Type B pancreatic cell (in vitro differentiated cells): Measurements from ENCODE around the gene CHADL. TPM values are rescaled to one million over a fixed set of nuclear protein-coding genes. Genes with fewer than 3 reads are reported as not detected.
"Not testable (repeated sequence)": the region's sequence is repeated elsewhere in the genome, so short reads cannot be mapped to it uniquely, and the experiment has no call there.

Experiments
- DNase-seq: peaks from one replicate; pipeline ENCODE4 v3.0.0; 2021; ENCODE audit warnings: mixed read lengths; ENCODE audit not compliant: unreplicated experiment; ENCODE audit errors: extremely low spot score
- H3K27ac Mint-ChIP-seq: 2 replicates; pipeline ENCODE4 v1.8.0; 2021; ENCODE audit warnings: mild to moderate bottlenecking, mixed read lengths
- H3K27me3 Mint-ChIP-seq: 2 replicates; pipeline ENCODE4 v1.8.0; 2021; ENCODE audit warnings: mixed read lengths
- H3K36me3 Mint-ChIP-seq: 2 replicates; pipeline ENCODE4 v1.8.0; 2021; ENCODE audit warnings: mixed read lengths
- H3K4me1 Mint-ChIP-seq: one replicate; pipeline ENCODE4 v1.8.0; 2021; ENCODE audit warnings: mixed read lengths; ENCODE audit not compliant: unreplicated experiment
- H3K4me3 Mint-ChIP-seq: 2 replicates; pipeline ENCODE4 v1.8.0; 2021; ENCODE audit warnings: mild to moderate bottlenecking, mixed read lengths
- H3K9me3 Mint-ChIP-seq: 2 replicates; pipeline ENCODE4 v1.8.0; 2021; ENCODE audit warnings: mixed read lengths
- total RNA-seq: library from RNA; stranded (reverse); gene quantifications from 2 replicates; pipeline ENCODE4 v1.2.1, GENCODE V29; 2021; ENCODE audit warnings: low replicate concordance
- TF ChIP-seq, protein P1 (sequence below): fragments of 200-600 bp; sonication (generic); conservative IDR thresholded peaks from 2 replicates; pipeline ENCODE4 v1.5.0; 2021; ENCODE audit warnings: antibody characterized with exemption, mild to moderate bottlenecking

Gene CHADL
- total RNA-seq, 1 donor from 2014 or later: 1.1 TPM

DNA sequence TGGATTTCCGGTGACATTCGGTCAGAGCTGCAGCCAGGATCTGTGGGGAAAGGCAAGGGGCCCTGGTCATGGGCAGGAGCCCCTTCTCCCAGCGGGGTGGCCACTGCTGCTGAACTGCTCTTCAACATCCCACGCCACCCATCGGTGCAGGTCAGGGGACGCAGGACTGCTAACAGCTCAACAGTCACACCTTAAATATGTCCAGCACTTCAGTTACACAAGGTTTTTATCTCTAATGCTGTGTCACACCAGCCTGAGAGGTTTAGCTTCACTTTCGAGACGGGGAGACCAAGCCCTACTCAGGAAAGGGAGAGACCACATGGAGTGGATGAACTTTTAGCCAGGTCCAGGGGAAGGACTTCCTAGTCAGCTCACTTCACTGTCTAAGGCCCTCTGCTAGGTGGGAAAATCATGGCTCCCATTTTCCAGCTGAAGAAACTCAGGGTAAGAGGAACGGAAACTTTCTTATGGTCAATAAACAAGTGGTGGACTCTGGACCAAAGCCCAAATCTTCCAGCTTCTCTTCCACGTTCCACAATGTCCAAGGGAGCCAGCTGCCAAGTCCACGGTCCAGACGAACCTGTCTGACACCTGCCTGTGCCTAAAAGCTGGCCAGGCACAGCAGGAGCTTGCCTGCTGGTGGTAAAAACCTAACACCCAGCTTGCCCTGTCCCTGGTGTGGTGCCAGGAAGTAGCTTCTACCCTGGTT lies 21.0 kb upstream of the CHADL start:
- DNase-seq: no peak
- TF ChIP-seq, protein P1, sequence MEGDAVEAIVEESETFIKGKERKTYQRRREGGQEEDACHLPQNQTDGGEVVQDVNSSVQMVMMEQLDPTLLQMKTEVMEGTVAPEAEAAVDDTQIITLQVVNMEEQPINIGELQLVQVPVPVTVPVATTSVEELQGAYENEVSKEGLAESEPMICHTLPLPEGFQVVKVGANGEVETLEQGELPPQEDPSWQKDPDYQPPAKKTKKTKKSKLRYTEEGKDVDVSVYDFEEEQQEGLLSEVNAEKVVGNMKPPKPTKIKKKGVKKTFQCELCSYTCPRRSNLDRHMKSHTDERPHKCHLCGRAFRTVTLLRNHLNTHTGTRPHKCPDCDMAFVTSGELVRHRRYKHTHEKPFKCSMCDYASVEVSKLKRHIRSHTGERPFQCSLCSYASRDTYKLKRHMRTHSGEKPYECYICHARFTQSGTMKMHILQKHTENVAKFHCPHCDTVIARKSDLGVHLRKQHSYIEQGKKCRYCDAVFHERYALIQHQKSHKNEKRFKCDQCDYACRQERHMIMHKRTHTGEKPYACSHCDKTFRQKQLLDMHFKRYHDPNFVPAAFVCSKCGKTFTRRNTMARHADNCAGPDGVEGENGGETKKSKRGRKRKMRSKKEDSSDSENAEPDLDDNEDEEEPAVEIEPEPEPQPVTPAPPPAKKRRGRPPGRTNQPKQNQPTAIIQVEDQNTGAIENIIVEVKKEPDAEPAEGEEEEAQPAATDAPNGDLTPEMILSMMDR: no peak
- Mint-ChIP-seq H3K36me3 (peaks cover 10% of the 10 kb centered on the region), H3K4me3 (no peak overlapping the region), H3K9me3 (no peaks in the 10 kb centered on the region), H3K4me1 (no peaks in the 10 kb centered on the region), H3K27me3 (no peaks in the 10 kb centered on the region), H3K27ac (no peak overlapping the region)

DNA sequence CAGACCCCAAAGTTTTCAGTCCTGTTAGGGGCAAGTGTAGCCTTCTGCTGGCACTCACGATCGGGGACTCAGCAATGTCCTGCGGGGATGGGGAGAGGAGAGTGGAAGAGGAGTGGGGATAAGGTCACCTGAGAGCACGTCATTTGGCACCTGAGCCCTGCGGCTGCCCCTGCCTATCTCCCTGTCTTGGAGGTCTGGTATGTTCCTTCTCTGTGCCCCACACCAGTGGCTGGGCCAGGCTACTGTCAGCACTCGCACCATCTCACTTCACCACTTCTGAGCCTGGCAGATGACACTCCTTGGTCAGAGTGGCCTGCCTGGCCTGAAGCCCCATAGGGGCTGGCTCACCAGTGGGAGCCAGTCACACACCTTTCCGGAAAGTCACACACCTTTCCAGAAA lies 20.1 kb upstream of the CHADL start:
- Mint-ChIP-seq H3K9me3 (no peaks in the 10 kb centered on the region), H3K4me3 (no peak overlapping the region), H3K27me3 (no peaks in the 10 kb centered on the region), H3K4me1 (no peaks in the 10 kb centered on the region), H3K36me3 (peaks cover 5% of the 10 kb centered on the region), H3K27ac (no peak overlapping the region)
- TF ChIP-seq, protein P1: no peak
- DNase-seq: no peak

DNA sequence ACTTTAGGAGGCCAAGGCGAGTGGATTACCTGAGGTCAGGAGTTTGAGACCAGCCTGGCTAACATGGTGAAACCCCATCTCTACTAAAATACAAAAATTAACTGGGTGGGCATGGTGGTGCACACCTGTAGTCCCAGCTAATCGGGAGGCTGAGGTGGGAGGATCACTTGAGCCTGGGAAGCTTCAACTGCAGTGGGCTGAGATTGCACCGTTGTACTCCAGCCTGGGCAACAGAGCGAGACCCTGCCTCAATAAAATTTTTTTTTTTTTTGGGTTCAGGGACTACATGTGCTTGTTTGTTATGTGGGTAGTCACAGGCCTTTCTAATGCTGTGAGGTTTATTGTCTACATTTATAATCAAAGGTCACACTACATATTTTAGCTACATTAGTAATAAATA lies 19.0 kb upstream of the CHADL start:
- H3K36me3 Mint-ChIP-seq, H3K9me3 Mint-ChIP-seq, H3K27ac Mint-ChIP-seq, H3K4me1 Mint-ChIP-seq, H3K27me3 Mint-ChIP-seq, DNase-seq, H3K4me3 Mint-ChIP-seq: not testable (repeated sequence)

DNA sequence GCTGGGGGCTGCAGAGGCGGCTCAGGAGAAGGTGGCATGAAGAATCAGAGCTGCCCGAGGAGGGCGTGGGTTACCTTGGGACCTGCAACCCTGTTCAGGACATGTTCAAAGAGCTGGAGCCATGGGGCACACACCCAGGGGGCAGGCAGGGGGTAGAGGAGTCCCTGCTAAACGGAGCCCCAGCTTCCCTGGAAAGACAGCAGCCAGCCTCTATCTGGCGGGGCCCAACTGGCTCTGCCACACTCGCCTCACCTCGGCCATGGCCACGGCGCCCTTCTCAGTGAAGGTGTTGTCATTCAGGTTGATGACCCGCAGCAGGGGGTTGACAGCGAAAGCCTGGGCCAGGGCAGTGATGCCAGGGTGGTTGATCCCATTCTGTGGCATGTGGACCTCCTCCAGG lies 17.0 kb upstream of the CHADL start:
- Mint-ChIP-seq H3K27me3 (no peaks in the 10 kb centered on the region), H3K4me3 (no peak overlapping the region), H3K9me3 (no peaks in the 10 kb centered on the region), H3K36me3 (peaks cover 8% of the 10 kb centered on the region), H3K27ac (no peak overlapping the region), H3K4me1 (no peaks in the 10 kb centered on the region)
- no peak for DNase-seq
- TF ChIP-seq, protein P1: no peak

DNA sequence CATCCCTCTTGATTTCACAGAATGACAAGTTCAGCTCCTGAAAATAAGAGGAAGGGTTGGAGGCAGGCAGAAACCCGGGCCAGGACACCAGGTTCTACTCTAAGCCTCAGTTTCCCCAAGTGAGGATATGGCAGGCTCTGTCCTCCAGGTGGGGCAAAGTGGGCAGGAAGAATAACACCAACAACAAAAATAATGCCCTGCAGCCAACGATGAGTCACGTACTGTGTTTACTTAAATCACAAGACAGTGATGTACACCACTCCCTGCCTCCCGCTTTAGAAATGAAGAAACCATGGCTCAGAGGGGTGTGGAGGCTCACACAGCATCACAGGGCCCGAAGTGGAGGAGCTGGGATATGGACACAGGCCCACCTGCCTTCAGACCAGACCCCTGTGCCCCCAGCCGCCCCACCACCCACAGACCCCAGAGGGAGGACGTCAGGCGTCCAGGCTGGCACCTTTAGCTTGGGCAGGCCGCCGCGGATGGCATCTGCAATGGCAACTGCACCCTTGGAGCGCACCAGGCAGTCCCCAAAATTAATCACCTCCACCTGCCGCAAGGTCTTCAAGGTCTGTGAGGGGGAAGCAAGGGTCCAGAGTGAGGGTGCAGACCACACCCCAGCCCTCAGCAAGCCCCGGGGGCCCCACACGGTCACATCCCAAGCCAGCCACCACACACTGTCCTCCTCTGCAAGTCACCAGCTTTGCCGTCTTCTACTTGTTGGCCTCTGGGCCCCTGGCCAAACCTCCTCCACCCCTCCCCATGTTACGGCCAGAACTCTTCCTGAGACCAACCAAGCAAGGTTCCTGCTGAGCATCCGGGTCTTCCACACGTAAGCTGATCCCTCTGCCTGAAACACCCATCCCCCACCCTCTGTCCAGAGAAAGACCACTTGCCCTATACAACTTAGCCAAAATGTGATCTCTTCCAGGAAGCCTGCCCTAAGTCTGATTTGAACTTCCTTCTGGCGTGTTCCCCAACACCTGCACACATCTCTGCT lies 15.8 kb upstream of the CHADL start:
- Mint-ChIP-seq H3K4me1 (no peaks in the 10 kb centered on the region), H3K4me3 (no peak overlapping the region), H3K27me3 (no peaks in the 10 kb centered on the region), H3K9me3 (no peaks in the 10 kb centered on the region), H3K27ac (no peak overlapping the region), H3K36me3 (peaks cover 8% of the 10 kb centered on the region)
- DNase-seq: no peak
- TF ChIP-seq, protein P1: no peak

DNA sequence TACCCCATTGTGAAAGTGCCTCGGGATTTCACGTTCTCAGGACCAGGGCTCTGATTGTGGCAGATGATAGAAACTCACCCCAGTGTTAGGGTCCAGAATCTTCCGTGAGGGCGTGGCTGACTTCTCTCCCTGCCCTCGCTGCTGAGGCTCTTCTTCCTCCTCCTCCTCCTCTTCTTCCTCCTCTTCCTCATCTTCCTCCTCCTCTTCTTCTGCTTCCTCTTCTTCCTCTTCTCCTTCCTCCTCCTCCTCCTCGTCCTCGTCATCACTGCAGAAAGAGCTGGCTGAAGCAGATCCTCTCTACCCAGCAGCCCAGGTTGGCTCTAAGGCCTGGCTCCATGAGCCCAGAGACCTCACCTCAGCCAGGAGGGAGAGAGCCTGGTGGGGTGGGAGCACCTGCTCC lies 13.5 kb upstream of the CHADL start:
- H3K27me3 Mint-ChIP-seq: no peaks in the 10 kb centered on the region
- H3K27ac Mint-ChIP-seq: no peak overlapping the region
- no peak overlapping the region for H3K4me3 Mint-ChIP-seq
- TF ChIP-seq, protein P1: no peak
- no peaks in the 10 kb centered on the region for H3K4me1 Mint-ChIP-seq
- no peak for DNase-seq
- no peaks in the 10 kb centered on the region for H3K9me3 Mint-ChIP-seq
- peaks cover 11% of the 10 kb centered on the region for H3K36me3 Mint-ChIP-seq
